ENCODE data around the gene DCBLD2.

DCBLD2 gene

GRCh38 chr3:98766924-98767323 is 134.6 kb downstream of the DCBLD2 start:
- DNase-seq (ENCODE audit: low read depth): no peak

- DNase-seq (ENCODE audit: low read depth): no peak
Measured at GRCh38 chr3:98765721-98766120, 135.8 kb downstream of the DCBLD2 start.

- DNase-seq (ENCODE audit: low read depth): no peak
Measured at GRCh38 chr3:98764472-98764884, 137.0 kb downstream of the DCBLD2 start.

- no peak for DNase-seq (ENCODE audit: low read depth)
Measured at GRCh38 chr3:98763819-98764418, 137.6 kb downstream of the DCBLD2 start.

GRCh38 chr3:98763076-98763475 is 138.4 kb downstream of the DCBLD2 start, which contains the start of gene ST3GAL6:
TSS of gene ST3GAL6 (plus strand) at chr3:98763340. CDS start at chr3:98768441, 5,101 bp downstream.
- DNase-seq (ENCODE audit: low read depth): no peak

GRCh38 chr3:98761643-98762229 is 139.8 kb downstream of the DCBLD2 start:
- DNase-seq (ENCODE audit: low read depth): no peak

- DNase-seq (ENCODE audit: low read depth): no peak
Measured at GRCh38 chr3:98759629-98760028, 141.9 kb downstream of the DCBLD2 start.

- DNase-seq (ENCODE audit: low read depth): no peak
Measured at GRCh38 chr3:98755601-98756000, 145.9 kb downstream of the DCBLD2 start.

GRCh38 chr3:98754483-98754882 is 147.0 kb downstream of the DCBLD2 start:
- no peak for DNase-seq (ENCODE audit: low read depth)

GRCh38 chr3:98750276-98750919 is 151.1 kb downstream of the DCBLD2 start:
- DNase-seq (ENCODE audit: low read depth): no peak

- no peak for DNase-seq (ENCODE audit: low read depth)
Measured at GRCh38 chr3:98746882-98747281, 154.6 kb downstream of the DCBLD2 start.

GRCh38 chr3:98746122-98746521 is 155.4 kb downstream of the DCBLD2 start:
- no peak for DNase-seq (ENCODE audit: low read depth)
